Spleen (tissue), 11 donors: ENCODE measurements around the gene DEPP1. TPM values are rescaled to one million over a fixed set of nuclear protein-coding genes. Genes with fewer than 3 reads are reported as not detected.
A peak's percentile ranks its signal among the peaks of the same experiment; 100 is the strongest.

ENCODE experiments used
- DNase-seq: peaks from one replicate; pipeline ENCODE4 v3.0.0-alpha.2; 2020
- H3K27ac ChIP-seq, 8 donors: fragments of 200-600 bp; sonication (generic) in 7 of 8; 1 replicate in 4 of 8; 2 replicates in 4 of 8; pipeline versions ENCODE4 v1.5.0 to v1.8.0; 2016 to 2021; ENCODE audit warnings: inconsistent platforms in 4 of 8, mild to moderate bottlenecking in 4 of 8, moderate library complexity in 1 of 8
- H3K27me3 ChIP-seq, 7 donors: fragments of 200-600 bp; sonication (generic) in 6 of 7; replicated peaks in 1 of 7; 1 replicate in 4 of 7; 2 replicates in 3 of 7; pipeline versions ENCODE4 v1.5.0 to v1.8.0; 2016 to 2021; ENCODE audit warnings: inconsistent platforms in 3 of 7, mild to moderate bottlenecking in 1 of 7
- H3K36me3 ChIP-seq, 6 donors: fragments of 200-600 bp; sonication (generic) in 5 of 6; 1 replicate in 4 of 6; 2 replicates in 2 of 6; pipeline versions ENCODE4 v1.5.0 to v1.8.0; 2016 to 2021; ENCODE audit warnings: inconsistent platforms in 2 of 6
- H3K4me1 ChIP-seq, 6 donors: fragments of 200-600 bp; sonication (generic) in 5 of 6; 1 replicate in 3 of 6; 2 replicates in 3 of 6; pipeline versions ENCODE4 v1.5.0 to v1.8.0; 2016 to 2021; ENCODE audit warnings: inconsistent platforms in 3 of 6
- H3K4me3 ChIP-seq, 8 donors: fragments of 200-600 bp; sonication (generic) in 7 of 8; 1 replicate in 4 of 8; 2 replicates in 4 of 8; pipeline versions ENCODE4 v1.5.0 to v1.8.0; 2016 to 2021; ENCODE audit warnings: inconsistent platforms in 4 of 8, mild to moderate bottlenecking in 4 of 8, moderate library complexity in 2 of 8
- H3K9me3 ChIP-seq, 8 donors: fragments of 200-600 bp; sonication (generic) in 7 of 8; 1 replicate in 4 of 8; 2 replicates in 4 of 8; pipeline versions ENCODE4 v1.5.0 to v1.8.0; 2016 to 2021; ENCODE audit warnings: inconsistent platforms in 4 of 8
- POLR2A ChIP-seq, 3 donors: fragments of 450-650 bp; IDR thresholded peaks; one replicate each; pipeline ENCODE4 v1.5.1; 2017; ENCODE audit warnings: antibody characterized with exemption in 3 of 3, mild to moderate bottlenecking in 1 of 3
- POLR2AphosphoS5 ChIP-seq, 3 donors: sonication (generic); formaldehyde crosslinking; IDR thresholded peaks; one replicate each; pipeline ENCODE4 v1.5.1; 2017; ENCODE audit warnings: antibody characterized with exemption in 3 of 3
- WGBS, 5 donors: extraction: QIAGEN DNeasy Blood & Tissue Kit in 3 of 5; methylation state at CpG; one replicate each; pipeline versions ENCODE4 v1.1.5 to v1.1.7; 2013 to 2018; 5-methylcytosine and 5-hydroxymethylcytosine counted together
- intact Hi-C: fragments of 100-400 bp; cut with DNase I; formaldehyde crosslinking; loops from one replicate; pipeline ENCODE4 v1.15.0; 2023; ENCODE audit warnings: low total_unique reads
- polyA plus RNA-seq, 3 donors: library from polyadenylated mRNA; stranded (reverse); fragments of 200-250 nt; gene quantifications; one replicate each; pipeline ENCODE4 v1.2.1, GENCODE V29; 2013
- total RNA-seq, 7 donors: library from RNA; depleted of rRNA in 3 of 7; stranded (reverse); fragments of >200 nt in 3 of 7; fragmentation: NEBNext Ultra II Directional in 4 of 7; extraction: Animal tissue kit (Norgen Biotek cat#: 25700) in 4 of 7; gene quantifications; one replicate each; pipeline versions ENCODE4 v1.1.0 to v1.2.1, GENCODE V29; 2016 to 2021
- TF ChIP-seq, protein P1 (sequence below), 11 experiments: fragments of 200-600 bp in 7 of 11; fragments of 450-650 bp in 4 of 11; sonication (generic) in 4 of 11; IDR thresholded peaks in 8 of 11; conservative IDR thresholded peaks in 3 of 11; 1 replicate in 7 of 11; 2 replicates in 4 of 11; pipeline versions ENCODE4 v1.4.0 to v1.8.0; 2016 to 2021; ENCODE audit warnings: antibody characterized with exemption in 11 of 11, inconsistent platforms in 4 of 11, mild to moderate bottlenecking in 1 of 11
- donor health status: healthy with polysubstance abuse.
- donor health status: DM: no; HTN: no; CAD: no; lungs with moderate emphysema.
- donor health status: DM: no; HTN: no; CAD: no.
- donor health status: Bipolar disorder and iron deficiency.
- donor health status: healthy.
- donor health status: DM: no; HTN: no; CAD: no.
- donor health status: DM: yes; HTN: yes; CAD: no.

The DEPP1 gene
- total and polyA plus RNA-seq, 10 donors, result 9.5 to 90.1 (median 18.4) TPM

DNA sequence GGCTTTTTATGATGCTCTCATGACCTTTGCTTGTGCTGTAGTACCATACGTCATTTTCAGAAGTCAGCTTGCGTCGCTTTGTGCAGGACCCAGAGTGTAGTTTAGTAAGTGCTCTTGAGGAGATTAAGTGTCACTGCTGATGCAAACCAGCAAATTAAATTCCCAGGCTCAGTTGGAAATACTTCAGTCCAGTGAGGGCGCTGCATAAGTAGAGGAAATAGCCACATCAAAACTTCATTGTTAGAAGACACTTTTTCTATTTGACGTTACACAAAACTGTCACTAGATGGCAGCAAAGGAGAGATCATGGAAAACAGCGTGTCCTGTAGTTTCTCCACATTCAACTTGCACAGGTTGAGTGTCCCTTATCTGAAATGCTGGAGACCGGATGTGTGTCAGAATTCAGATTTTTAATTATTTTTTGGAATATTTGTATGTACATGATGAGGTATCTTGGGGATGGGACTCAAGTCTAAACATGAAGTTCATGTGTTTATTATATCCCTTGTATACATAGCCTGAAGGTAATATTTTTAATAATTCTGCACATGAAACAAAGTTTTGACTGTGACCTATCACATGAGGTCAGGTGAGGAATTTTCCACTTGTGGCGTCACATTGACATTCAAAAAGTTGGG lies 30.0 kb upstream of the DEPP1 start:
- intact Hi-C loops, result no loop called here
- DNase-seq, result no peak
- Histone ChIP-seq H3K4me1 (peaks cover 3 to 36% (median 22%) of the 10 kb centered on the region in 6 donors), H3K9me3 (peaks cover 0 to 19% (median 9%) of the 10 kb centered on the region in 8 donors), H3K27me3 (no peaks in the 10 kb centered on the region), H3K36me3 (peaks cover 0 to 23% (median 13%) of the 10 kb centered on the region in 6 donors), H3K27ac (no peak overlapping the region), H3K4me3 (no peak overlapping the region)
- WGBS, 5 donors, result 15 to 23% (median 19%) methylated on average over 8 of the region's 8 CpGs
- TF ChIP-seq POLR2A (IDR thresholded peaks at IDR 0.05) (no peak), POLR2AphosphoS5 (IDR thresholded peaks at IDR 0.05) (peak in 1 of 3 donors; percentile 23)
- TF ChIP-seq, protein P1, sequence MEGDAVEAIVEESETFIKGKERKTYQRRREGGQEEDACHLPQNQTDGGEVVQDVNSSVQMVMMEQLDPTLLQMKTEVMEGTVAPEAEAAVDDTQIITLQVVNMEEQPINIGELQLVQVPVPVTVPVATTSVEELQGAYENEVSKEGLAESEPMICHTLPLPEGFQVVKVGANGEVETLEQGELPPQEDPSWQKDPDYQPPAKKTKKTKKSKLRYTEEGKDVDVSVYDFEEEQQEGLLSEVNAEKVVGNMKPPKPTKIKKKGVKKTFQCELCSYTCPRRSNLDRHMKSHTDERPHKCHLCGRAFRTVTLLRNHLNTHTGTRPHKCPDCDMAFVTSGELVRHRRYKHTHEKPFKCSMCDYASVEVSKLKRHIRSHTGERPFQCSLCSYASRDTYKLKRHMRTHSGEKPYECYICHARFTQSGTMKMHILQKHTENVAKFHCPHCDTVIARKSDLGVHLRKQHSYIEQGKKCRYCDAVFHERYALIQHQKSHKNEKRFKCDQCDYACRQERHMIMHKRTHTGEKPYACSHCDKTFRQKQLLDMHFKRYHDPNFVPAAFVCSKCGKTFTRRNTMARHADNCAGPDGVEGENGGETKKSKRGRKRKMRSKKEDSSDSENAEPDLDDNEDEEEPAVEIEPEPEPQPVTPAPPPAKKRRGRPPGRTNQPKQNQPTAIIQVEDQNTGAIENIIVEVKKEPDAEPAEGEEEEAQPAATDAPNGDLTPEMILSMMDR (IDR thresholded peaks at IDR 0.05 in 8 of 11, conservative IDR thresholded peaks at IDR 0.05 in 3 of 11), result peak; percentile 47 to 80 (median 72)

DNA sequence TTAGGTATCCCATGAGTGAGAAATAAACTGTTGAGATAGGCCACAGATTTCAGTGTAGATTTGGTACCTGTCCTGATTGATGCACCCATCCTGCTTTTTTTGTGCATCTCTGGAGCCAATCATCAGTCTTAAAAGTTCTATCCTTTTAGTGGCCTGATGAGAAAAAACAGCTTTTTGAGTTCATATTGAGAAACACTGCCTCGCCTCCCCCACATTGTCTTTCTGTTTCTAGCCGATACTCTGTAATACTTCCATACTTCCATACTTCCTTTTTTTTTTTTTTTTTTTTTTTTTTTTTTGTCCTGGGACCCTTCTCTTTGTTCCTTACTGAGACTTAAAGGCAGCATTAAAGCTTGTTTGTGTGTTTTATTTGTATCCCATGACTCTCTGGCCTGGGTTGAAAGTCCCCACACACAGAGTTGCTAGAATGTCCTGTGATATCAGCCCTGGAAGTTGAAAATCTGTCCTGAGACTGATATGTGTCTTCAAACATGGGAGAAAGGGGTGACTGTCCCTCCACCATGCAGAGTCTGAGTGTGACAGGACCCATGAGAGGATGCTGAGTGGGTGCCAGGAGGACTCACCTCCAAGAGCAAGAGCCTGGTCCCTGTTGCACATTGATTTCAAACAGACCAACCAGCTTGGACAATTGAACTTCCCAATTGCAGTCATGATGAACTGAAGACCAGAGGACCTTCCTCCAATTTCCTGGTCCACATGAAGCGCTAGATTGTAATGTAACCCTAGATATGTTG lies 27.8 kb upstream of the DEPP1 start:
- no peak for TF ChIP-seq POLR2A (IDR thresholded peaks at IDR 0.05)
- TF ChIP-seq POLR2AphosphoS5 (IDR thresholded peaks at IDR 0.05), result no peak
- TF ChIP-seq, protein P1 (IDR thresholded peaks at IDR 0.05 in 8 of 11, conservative IDR thresholded peaks at IDR 0.05 in 3 of 11), result no peak
- Histone ChIP-seq H3K27ac (peak overlapping the region in 1 of 8 donors; percentile 23), H3K4me3 (no peak overlapping the region), H3K4me1 (peaks cover 12 to 57% (median 37%) of the 10 kb centered on the region in 6 donors), H3K36me3 (peaks cover 0 to 32% (median 18%) of the 10 kb centered on the region in 6 donors), H3K27me3 (no peaks in the 10 kb centered on the region), H3K9me3 (peaks cover 0 to 31% (median 18%) of the 10 kb centered on the region in 8 donors)
- intact Hi-C loops, result no loop called here
- DNase-seq, result no peak
- WGBS, 5 donors, result 62 to 92% (median 79%) methylated on average over 3 of the region's 3 CpGs

DNA sequence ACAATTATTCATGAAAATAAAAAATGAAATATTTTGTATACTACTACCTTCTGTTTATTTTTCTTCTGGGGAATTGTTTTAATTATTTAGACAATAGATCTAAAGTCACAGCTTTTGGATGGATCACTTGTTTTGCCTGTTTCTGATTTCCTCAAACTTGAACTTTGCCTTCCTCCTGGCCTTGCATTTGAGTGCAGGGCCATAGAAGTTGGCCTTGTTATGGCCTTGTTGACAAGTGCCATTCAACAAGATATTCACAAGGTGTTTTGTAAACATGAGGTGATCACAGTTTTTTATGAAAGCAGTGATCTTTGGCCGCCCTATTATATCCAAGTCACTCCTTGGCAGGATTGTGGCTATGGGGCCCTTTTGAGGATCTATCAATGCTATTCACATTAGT lies 26.7 kb upstream of the DEPP1 start:
- Histone ChIP-seq H3K4me3 (no peak overlapping the region), H3K4me1 (peaks cover 12 to 64% (median 41%) of the 10 kb centered on the region in 6 donors), H3K36me3 (peaks cover 0 to 32% (median 18%) of the 10 kb centered on the region in 6 donors), H3K9me3 (peaks cover 0 to 31% (median 18%) of the 10 kb centered on the region in 8 donors), H3K27me3 (no peaks in the 10 kb centered on the region), H3K27ac (peak overlapping the region in 1 of 8 donors; percentile 23)
- no peak for DNase-seq
- WGBS, 5 donors, result 90 to 100% (median 96%) methylated on average over 1 of the region's 1 CpG
- intact Hi-C loops, result no loop called here
- TF ChIP-seq POLR2A (IDR thresholded peaks at IDR 0.05), result no peak
- TF ChIP-seq, protein P1 (IDR thresholded peaks at IDR 0.05 in 8 of 11, conservative IDR thresholded peaks at IDR 0.05 in 3 of 11), result no peak
- TF ChIP-seq POLR2AphosphoS5 (IDR thresholded peaks at IDR 0.05), result no peak

DNA sequence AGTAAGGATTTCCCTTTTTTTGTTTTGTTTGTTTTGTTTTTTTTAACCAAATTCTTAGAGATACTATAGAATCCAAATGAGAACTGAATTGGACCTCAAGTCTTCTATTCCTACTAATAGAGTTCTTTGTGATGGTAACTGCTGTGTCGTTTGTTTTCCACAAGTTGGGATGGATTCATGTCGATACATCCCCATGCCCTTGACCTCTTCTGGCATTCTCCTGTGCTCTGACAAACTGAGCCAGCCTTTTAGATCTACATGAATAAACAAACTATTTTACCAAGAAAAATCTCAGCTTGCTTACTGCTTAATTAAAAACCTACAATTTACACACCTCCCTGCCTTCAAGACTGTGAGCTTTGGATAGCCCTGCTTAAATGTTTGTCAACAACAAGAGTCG lies 26.1 kb upstream of the DEPP1 start:
- peaks cover 0 to 31% (median 18%) of the 10 kb centered on the region in 8 donors for H3K9me3 ChIP-seq
- DNase-seq, result no peak
- WGBS, 5 donors, result 66 to 80% (median 75%) methylated on average over 3 of the region's 3 CpGs
- TF ChIP-seq, protein P1 (IDR thresholded peaks at IDR 0.05 in 8 of 11, conservative IDR thresholded peaks at IDR 0.05 in 3 of 11), result no peak
- TF ChIP-seq POLR2A (IDR thresholded peaks at IDR 0.05), result no peak
- TF ChIP-seq POLR2AphosphoS5 (IDR thresholded peaks at IDR 0.05), result no peak
- H3K4me1 ChIP-seq, result peaks cover 17 to 70% (median 45%) of the 10 kb centered on the region in 6 donors
- no peak overlapping the region for H3K4me3 ChIP-seq
- peak overlapping the region in 2 of 8 donors; percentile 14 to 23 for H3K27ac ChIP-seq
- peaks cover 0 to 32% (median 18%) of the 10 kb centered on the region in 6 donors for H3K36me3 ChIP-seq
- no peaks in the 10 kb centered on the region for H3K27me3 ChIP-seq
- intact Hi-C loops, result no loop called here
